Measurements from ENCODE around the gene DDR2. TPM values are rescaled to one million over a fixed set of nuclear protein-coding genes. Genes with fewer than 3 reads are reported as not detected.
"Not testable (repeated sequence)": the region's sequence is repeated elsewhere in the genome, so short reads cannot be mapped to it uniquely, and the experiment has no call there.

Gene DDR2
- 0.44 and 0.51 TPM in 2 replicates for total RNA-seq

- intact Hi-C loops (cut with micrococcal nuclease) = no loop called here
These were observed at the start of gene DDR2 for GRCh38 chr1:162632217-162632666. Gene DDR2, plus strand, starts transcription at chr1:162632464. Its CDS starts 86,600 bp downstream, at chr1:162719064.

GRCh38 chr1:162582901-162583300 lies 49.4 kb upstream of the DDR2 start:
- intact Hi-C loops (cut with micrococcal nuclease) = not testable (repeated sequence)

DNA sequence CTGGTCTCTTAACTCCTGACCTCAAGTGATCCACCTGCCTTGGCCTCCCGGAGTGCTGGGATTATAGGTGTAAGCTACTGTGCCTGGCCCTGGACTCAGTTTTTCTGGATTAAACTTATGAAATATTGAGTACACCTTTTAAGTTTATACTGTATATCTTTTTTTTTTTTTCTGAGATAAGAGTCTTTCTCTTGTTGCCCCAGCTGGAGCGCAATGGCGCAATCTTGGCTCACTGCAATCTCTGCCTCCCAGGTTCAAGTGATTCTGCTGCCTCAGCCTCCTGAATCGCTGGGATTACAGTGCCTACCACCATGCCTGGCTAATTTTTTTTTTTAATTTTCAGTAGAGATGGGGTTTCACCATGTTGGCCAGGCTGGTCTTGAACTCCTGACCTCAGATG lies 47.2 kb upstream of the DDR2 start:
- intact Hi-C loops (cut with micrococcal nuclease) = not testable (repeated sequence)

DNA sequence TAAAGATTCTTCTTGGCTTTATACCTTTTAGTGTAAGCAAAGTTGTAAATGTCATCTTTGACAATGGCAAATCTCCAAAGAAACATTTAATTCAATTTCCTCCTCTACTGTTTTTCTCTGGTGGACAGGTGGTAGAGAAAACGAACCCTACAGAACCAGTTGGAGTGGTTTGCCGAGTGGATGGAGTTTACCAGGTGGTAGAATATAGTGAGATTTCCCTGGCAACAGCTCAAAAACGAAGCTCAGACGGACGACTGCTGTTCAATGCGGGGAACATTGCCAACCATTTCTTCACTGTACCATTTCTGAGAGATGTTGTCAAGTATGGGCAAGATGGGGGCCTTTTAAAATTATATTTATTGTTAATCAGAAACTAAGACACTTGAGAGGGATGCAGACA lies 44.9 kb upstream of the DDR2 start:
- intact Hi-C loops (cut with micrococcal nuclease) = no loop called here

DNA sequence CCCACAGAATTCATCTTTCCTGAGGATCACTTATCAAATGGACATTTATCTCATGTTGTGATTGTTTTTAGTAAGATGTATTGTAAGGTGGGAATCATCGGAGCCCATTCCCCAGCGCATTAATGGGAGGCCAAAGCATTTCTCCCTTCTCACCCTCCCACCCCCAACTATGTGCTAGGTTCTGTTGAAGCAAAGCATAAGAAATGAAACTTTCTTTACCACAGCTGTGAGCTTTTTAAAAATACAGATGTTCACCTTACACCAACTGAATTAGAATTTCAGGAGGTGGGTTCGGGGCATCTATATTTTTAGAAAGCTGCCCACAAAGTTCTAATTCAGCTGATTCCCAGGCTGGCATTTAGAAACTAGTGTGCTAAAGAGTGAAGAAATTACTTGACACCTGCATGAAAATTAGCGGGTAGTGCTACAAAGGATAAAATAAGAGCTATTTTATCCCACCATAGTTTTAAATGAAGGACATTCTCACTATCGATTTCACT lies 44.5 kb upstream of the DDR2 start:
- intact Hi-C loops (cut with micrococcal nuclease) = no loop called here

DNA sequence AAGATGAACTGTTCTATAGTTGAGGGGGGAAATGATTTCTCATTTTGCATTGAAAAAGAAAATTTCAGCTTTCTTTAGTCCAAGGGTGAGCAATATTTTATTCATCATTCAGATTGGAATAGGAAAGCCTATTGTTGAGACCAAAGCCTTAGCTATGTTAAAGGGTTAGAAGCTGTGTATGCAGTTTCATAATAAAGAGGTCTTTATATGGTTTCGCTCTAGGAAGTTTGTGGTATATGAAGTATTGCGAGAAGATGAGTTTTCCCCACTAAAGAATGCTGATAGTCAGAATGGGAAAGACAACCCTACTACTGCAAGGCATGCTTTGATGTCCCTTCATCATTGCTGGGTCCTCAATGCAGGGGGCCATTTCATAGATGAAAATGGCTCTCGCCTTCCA lies 42.2 kb upstream of the DDR2 start:
- intact Hi-C loops (cut with micrococcal nuclease) = no loop called here

- intact Hi-C loops (cut with micrococcal nuclease) = no loop called here
These were observed 41.6 kb upstream of the DDR2 start for GRCh38 chr1:162590686-162591085.

DNA sequence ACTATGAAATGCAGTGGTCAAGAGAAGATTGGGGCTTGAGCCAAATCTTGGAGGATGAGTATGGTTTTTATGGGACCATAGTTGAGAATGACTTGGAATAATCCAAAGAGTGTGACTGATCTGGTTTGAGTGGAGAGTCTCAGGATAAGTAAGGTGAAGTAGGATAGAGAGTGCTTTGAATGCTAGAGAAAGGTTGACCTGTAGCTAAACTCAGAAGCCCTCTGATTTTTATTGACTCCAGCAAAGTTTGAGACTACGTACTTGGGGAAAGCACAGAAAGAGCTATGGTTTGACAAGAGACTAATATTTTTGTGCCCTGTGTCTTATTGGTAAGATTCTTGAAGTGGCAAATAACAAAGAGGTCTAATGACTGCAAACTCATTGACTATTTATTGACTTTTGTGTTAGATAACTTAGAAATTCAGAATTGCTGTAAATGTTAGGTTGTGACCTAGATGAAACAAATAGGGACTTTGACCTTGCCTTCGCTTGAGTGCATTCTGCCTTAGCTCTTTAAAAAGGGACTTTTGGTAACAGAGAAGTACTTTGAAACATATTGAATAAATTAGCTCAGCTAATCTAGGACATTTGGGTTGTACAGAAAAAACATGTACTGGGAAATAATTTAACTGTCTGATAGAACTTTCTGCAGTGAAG lies 35.6 kb upstream of the DDR2 start:
- intact Hi-C loops (cut with micrococcal nuclease) = no loop called here

- intact Hi-C loops (cut with micrococcal nuclease) = no loop called here
These were observed 32.8 kb upstream of the DDR2 start for GRCh38 chr1:162599451-162599850.

DNA sequence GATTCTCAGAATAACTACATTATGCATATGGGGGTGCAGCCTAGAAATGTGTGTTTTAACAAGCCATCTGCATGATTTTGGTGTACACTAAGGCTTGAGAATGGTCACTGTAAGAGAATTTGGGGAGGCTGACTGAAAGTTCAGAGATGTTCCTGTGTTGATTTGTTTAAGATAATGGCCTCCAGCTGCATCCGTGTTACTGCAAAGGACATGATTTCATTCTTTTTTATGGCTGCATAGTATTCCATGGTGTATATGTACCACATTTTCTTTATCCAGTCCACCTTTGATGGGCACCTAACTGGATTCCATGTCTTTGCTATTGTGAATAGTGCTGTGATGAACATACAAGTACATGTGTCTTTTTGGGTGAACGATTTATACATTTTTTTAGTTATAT lies 29.1 kb upstream of the DDR2 start:
- intact Hi-C loops (cut with micrococcal nuclease) = not testable (repeated sequence)

DNA sequence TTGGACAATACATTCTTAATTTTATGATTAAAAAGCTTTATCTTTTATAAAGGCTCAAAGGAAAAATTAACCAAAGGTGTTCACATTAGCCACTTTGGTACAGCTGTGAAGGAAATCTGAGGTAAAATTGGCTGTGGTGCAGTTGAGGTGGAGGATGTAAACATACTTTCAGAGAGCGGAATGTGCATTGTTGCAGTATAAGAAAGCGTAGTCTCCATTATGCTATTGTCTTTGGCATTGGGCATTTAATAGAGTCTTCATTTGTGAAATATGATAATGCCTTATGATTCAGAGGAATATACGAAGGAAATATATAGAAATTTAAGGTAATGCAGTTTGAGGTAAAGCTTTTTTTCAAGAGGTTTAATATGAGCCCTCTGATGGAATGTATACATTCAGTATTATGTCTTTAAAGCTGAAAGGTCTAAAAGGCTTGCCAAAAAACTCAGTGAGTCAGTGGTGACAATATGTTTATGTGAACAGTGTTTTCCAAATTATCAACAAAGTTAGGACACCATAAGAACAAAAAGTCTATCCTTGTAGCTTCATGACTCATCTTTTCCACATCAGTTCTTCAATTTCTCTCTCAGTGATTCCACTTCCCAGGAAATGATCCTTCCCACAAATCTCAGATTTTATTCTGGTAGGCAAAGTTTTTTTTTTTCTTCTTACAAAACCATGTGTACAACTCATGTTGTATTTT lies 26.9 kb upstream of the DDR2 start:
- intact Hi-C loops (cut with micrococcal nuclease) = no loop called here

- intact Hi-C loops (cut with micrococcal nuclease) = no loop called here
These were observed 23.0 kb upstream of the DDR2 start for GRCh38 chr1:162609306-162609705.

DNA sequence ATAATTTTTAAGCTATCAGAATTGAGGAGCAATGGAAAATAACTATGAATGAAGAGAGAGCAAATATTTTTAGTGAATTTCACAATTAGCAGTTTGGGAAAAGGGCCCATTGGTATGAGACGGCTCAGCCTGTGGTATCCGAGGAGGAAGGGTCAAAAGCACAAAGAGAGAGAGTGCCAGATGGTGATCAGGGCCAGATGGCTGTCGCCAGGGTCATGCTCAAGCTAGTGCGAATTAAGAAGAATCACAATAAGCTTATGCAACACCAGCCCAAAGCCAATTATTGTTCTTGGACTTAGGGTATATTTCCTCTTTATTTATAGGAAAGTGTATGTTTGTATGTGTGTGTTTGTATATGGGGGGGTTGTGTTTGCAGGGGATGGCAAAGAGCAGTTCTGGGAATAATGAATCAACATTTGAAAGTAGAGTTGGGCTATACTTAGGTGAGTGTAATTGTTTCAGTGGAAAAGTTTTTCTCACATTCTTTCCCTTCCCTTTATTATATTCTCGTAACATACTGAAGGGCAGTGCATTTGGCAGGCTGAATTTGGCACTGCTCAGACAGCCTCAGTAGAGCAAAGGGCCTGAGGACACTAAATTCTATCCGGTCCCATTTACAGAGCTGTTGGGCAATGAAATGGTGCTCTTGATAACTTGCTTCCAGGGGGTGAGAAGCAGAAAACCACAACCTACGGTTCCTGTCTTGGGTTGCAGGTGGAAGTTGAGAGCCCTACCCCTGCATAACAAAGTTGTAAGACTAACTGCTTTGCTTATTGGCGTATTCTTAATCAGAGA lies 19.5 kb upstream of the DDR2 start:
- intact Hi-C loops (cut with micrococcal nuclease) = loop anchor here (2.0 kb wide), 2 partner anchors 188 to 702 kb away; no protein-coding TSS in a partner anchor

DNA sequence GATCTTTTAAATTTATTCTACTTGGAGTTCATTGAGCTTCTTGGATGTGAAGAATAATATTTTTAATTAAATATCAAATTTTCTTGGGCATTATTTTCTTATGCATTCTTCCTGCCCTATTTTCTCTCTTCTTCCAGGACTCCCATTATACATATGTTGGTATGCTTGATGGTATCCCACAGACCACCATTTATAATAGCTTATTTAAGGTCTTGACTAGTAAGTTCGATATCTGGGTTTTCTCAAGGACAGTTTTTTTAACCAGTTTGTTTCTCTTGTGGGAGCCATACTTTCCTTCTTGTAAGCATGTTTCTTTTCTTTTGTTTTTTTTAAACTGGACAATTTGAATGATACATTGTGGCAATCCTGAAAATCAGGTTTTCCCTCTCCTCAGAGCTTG lies 15.4 kb upstream of the DDR2 start:
- intact Hi-C loops (cut with micrococcal nuclease) = no loop called here

- intact Hi-C loops (cut with micrococcal nuclease) = no loop called here
These were observed 14.8 kb upstream of the DDR2 start for GRCh38 chr1:162617513-162617912.

- intact Hi-C loops (cut with micrococcal nuclease) = no loop called here
These were observed 13.2 kb upstream of the DDR2 start for GRCh38 chr1:162619076-162619475.

DNA sequence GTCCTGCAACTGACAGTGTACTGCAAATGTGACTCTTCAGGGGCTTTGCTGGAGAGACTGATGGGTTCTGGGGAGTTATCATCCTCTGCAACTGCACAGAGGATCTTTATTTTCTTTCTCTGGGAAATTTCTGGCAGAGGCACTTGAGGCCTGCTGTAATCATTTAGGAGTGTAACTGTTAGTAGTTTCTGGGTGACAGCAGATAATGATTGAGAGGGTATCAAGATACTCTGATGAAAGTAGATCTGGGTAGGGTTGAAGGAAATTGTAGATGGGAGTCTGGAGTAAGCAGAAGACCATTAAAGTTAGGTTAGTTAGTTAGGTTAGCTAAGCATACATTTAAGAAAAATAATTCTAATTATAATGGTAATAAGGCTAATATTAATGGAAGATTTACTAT lies 11.0 kb upstream of the DDR2 start:
- intact Hi-C loops (cut with micrococcal nuclease) = no loop called here

DNA sequence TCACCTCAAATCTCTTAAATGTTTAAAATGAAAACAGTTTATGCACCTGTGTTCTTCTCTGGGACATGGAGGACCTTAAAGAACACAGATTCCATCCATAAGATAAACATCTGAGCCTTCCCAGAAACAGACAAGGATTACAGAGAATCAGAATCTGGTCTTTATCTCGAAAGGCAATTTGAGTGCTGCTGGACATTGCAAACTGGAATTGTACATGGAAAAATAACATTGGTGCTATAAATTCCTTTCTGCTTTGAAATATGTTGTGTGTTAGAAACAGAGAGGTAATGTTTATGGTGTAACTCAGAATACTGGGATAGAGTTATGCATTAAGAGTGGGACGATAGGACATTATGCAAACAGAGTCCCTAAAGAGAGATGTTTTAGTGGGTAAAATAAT lies 6.6 kb upstream of the DDR2 start:
- intact Hi-C loops (cut with micrococcal nuclease) = loop anchor here (5.0 kb wide), 1 partner anchor 128 kb away; the partner anchor contains the start of gene UHMK1

DNA sequence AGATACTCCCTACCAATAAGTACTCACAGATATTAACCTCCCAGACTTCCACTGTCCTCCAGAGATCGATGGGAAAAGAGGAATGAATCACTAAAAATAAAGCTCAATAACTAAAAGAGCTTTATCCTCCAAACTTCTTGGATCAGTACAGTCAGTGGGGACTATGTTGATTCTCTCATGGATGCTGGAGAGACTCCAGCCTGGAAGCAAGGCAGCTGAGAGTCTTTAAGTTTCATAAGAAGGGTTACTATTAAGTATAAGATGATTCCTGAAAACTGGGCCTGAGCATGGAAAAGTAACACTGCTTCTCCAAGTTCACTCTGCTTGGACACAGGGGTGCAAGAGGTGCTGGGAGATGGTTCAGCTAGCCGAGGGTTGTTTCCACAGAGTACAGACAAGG lies 6.2 kb upstream of the DDR2 start:
- intact Hi-C loops (cut with micrococcal nuclease) = loop anchor here (5.0 kb wide), 1 partner anchor 129 kb away; the partner anchor contains the start of gene UHMK1

DNA sequence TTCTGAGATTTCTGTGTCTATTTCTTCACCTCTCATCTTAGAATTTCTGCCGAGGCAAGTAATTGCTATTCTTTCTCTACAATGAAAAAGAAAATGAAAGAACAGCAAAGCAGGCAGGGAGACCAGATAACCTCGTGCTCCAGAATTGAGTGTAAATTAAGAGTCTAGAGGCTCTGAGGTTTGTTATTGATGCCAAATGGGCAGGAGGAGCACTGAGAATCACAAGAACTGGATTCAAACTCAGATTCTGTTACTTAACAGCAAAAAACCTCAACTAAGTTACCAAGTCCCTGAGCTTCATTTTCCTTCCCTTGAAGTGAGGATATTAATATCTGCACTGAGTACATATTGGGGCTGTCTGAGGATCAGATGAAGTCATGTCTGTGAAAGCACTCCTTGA lies 5.5 kb upstream of the DDR2 start:
- intact Hi-C loops (cut with micrococcal nuclease) = loop anchor here (1.0 to 5.0 kb wide), 2 partner anchors 129 to 570 kb away; partner anchors contain the start of gene UHMK1

DNA sequence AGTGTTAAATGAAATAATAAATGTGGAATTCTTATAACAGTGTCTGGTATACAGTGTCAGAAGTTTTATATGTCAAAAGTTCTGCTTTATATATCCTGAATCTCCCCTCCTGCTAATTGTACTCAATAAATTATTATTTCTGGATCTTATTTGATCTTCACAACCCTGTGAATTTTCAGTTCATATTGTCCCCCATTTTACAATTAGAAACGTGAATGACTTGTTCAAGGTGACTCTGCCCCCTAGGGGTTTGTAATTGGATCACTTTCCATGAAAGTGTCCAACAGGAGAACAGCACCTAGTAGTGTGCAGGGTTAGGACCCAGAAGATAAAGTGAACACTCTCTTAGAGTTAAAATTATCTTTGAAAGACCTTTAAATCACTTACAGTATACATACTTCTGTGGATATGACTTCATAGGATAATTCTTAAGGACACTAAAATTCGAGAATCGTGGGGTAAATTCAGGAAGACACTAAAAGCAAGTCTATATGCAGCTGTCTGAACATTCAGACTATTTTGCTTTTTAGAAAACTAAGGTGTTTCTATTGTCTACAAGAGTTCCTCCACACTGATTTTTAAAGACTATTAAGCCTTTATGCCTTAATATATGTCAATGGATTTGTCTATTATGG lies 4.5 kb upstream of the DDR2 start:
- intact Hi-C loops (cut with micrococcal nuclease) = loop anchor here (1.0 to 5.0 kb wide), 2 partner anchors 130 to 571 kb away; partner anchors contain the start of gene UHMK1
